ENCODE data around the gene NTRK2. TPM values are rescaled to one million over a fixed set of nuclear protein-coding genes. Genes with fewer than 3 reads are reported as not detected.

NTRK2 gene
- total RNA-seq, 1 experiment from 2014 or later = 0.16 TPM

DNA sequence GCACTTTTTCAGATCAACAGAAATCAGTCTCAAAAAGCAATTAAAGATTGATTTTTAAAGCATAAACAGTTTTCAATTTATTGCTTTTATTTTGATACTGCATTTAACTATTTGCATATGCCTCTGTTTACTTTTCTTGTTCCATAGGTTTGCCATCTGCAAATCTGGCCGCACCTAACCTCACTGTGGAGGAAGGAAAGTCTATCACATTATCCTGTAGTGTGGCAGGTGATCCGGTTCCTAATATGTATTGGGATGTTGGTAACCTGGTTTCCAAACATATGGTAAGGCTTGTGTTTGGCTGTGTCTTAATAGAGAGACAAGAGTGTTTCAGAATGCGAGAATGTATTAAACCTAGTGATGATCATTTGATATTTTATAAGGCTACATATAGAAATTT, 53.9 kb downstream of the NTRK2 start:
- no peaks in the 10 kb centered on the region for H3K27me3 ChIP-seq (replicated peaks)
- no peak for DNase-seq (ENCODE audit: low read depth in 1 of 2, low spot score in 2 of 2)

DNA sequence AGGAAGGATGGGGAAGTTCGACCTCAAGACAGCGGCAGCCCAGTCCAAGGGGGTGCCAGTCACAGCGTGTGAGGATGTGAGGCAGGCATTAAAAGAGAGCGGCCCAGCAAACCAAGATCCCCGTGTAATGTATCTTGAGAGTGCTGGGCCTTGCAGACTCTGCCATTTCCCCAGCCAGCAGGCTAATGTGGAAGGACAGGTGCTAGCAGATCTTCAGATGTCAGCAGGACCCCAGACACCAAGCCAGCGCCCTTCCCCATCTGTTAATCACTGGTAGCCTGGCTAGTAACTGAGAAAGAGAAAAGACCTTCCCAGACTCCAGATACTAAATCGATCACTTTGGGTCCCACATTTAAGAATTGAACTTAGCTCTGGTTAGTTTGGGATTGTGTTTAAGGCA, 62.2 kb downstream of the NTRK2 start:
- H3K27me3 ChIP-seq (replicated peaks) = no peaks in the 10 kb centered on the region
- no peaks in the 10 kb centered on the region for H3K36me3 ChIP-seq
- no peaks in the 10 kb centered on the region for H3K9me3 ChIP-seq (replicated peaks)
- no peak overlapping the region for H3K4me3 ChIP-seq
- DNase-seq (ENCODE audit: low read depth in 1 of 2, low spot score in 2 of 2) = no peak
- no peaks in the 10 kb centered on the region; the same call in 1 of the 2 replicates for H3K4me1 ChIP-seq (replicated peaks)
- H3K27ac ChIP-seq = no peak overlapping the region

More for the DNA sequence above, 53.9 kb downstream of the NTRK2 start:
- Histone ChIP-seq H3K4me1 (replicated peaks) (no peaks in the 10 kb centered on the region), H3K9me3 (replicated peaks) (no peaks in the 10 kb centered on the region), H3K4me3 (no peak overlapping the region), H3K27ac (no peak overlapping the region), H3K36me3 (no peaks in the 10 kb centered on the region)

DNA sequence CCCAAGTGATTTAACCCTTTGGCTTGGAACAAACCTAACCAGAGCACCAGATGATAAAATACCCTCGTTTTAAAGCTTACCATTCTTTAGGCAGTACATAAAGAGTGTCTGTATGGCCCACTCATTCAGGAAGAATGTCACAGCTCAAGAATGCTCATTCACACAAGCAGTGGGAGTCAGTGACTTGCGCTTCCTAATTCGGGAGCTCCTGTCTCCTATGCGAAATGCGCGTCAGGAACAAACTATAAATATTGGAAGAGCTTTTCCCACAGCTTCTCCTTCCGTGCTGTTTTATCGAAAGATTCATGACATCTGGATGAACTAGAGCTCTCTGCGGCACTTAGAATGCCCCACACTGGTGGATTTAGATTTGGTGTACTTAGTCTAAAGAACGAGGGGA, 66.6 kb downstream of the NTRK2 start:
- Histone ChIP-seq H3K4me1 (replicated peaks) (no peaks in the 10 kb centered on the region; the same call in 1 of the 2 replicates), H3K27ac (no peak overlapping the region)

DNA sequence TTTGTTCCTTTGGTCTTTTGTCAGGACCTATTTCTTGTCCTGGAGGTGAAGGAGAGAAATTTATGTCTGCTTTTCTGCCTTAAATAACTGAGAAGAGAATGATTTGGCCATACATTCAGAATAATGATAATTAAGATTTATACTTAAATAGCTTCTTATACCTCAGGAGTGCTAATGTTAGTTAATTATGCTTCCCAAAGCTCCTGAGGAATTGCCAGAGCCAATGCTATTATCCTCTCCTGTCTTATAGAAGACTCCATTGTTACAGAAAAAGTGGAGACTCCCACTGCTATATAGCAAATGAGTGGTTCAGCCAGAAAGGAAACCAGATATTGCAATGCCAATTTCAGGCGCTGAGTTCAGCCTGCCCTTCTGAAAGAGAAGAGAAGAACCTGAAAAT, 67.0 kb downstream of the NTRK2 start:
- no peaks in the 10 kb centered on the region for H3K27me3 ChIP-seq (replicated peaks)
- H3K9me3 ChIP-seq (replicated peaks) = no peaks in the 10 kb centered on the region
- H3K4me3 ChIP-seq = no peak overlapping the region
- no peaks in the 10 kb centered on the region for H3K36me3 ChIP-seq
- DNase-seq (ENCODE audit: low read depth in 1 of 2, low spot score in 2 of 2) = no peak
- H3K27ac ChIP-seq = no peak overlapping the region
- no peaks in the 10 kb centered on the region; the same call in 1 of the 2 replicates for H3K4me1 ChIP-seq (replicated peaks)

More for the DNA sequence above, 66.6 kb downstream of the NTRK2 start:
- Histone ChIP-seq H3K4me3 (no peak overlapping the region), H3K36me3 (no peaks in the 10 kb centered on the region), H3K9me3 (replicated peaks) (no peaks in the 10 kb centered on the region), H3K27me3 (replicated peaks) (no peaks in the 10 kb centered on the region)
- DNase-seq (ENCODE audit: low read depth in 1 of 2, low spot score in 2 of 2) = no peak

DNA sequence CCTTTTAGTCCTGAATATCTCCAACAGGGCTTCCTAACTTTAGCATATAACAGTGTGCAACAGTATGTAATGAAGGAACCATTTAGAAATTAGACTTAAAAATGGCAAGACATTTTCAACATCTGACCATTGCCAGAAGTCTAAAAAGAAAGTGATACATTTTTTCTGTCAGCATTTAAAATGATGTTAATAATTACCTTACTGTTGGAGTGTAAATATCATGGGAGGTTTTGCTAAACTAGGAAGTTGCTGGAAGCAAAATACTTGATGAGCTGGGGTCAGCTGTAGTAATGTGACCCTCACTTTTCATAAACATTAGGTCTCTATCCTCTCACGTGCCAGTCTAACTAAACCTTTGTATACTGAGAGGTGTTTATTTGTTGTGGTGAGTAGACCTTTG, 68.8 kb downstream of the NTRK2 start:
- Histone ChIP-seq H3K4me1 (replicated peaks) (no peaks in the 10 kb centered on the region; the same call in 1 of the 2 replicates), H3K9me3 (replicated peaks) (no peaks in the 10 kb centered on the region), H3K36me3 (no peaks in the 10 kb centered on the region), H3K4me3 (no peak overlapping the region), H3K27me3 (replicated peaks) (no peaks in the 10 kb centered on the region), H3K27ac (no peak overlapping the region)
- no peak for DNase-seq (ENCODE audit: low read depth in 1 of 2, low spot score in 2 of 2)

DNA sequence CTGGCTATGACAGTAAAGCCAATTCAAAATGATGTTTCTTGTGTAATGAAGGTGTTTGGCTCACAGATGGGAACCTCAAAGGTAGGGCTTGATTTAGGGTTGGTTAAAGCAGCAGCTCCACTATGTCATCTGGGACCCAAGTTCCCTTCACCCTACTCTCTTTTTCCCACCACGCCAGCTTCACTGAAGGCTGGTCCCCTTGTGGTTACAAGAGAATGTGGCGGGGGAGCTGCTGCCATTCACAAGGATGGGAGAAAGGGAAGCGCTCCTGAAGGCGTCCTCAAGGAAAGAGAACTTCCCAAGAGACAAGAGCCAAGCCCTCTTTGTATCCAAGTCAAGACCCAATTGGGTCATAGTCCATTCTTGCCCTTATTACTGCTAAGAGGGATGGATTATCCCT, 72.7 kb downstream of the NTRK2 start:
- DNase-seq (ENCODE audit: low read depth in 1 of 2, low spot score in 2 of 2) = no peak

DNA sequence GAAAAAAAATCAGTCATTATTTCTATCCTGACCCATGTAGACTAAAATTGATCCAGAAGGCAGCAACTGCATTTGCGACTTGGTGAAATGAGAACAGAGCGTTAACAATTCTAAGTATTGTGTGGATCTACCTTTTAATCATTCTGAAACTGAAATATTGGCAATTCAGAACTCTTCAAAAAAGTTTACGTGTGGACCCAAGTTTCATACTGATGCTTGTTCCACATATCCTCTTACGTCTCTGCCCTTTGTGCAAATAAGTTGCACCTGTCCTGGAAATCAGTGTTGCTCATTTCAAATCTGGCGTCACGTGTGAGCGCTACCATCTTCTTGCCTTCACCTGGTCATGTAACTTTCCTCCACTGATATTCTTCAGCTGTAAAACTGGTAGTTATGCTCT, 74.7 kb downstream of the NTRK2 start:
- no peaks in the 10 kb centered on the region for H3K36me3 ChIP-seq
- no peak overlapping the region for H3K4me3 ChIP-seq
- no peak overlapping the region for H3K27ac ChIP-seq
- no peaks in the 10 kb centered on the region for H3K4me1 ChIP-seq (replicated peaks)
- H3K9me3 ChIP-seq (replicated peaks) = no peaks in the 10 kb centered on the region
- no peak for DNase-seq (ENCODE audit: low read depth in 1 of 2, low spot score in 2 of 2)
- H3K27me3 ChIP-seq (replicated peaks) = no peaks in the 10 kb centered on the region

More for the DNA sequence above, 72.7 kb downstream of the NTRK2 start:
- no peaks in the 10 kb centered on the region for H3K27me3 ChIP-seq (replicated peaks)
- H3K4me1 ChIP-seq (replicated peaks) = no peaks in the 10 kb centered on the region
- H3K27ac ChIP-seq = no peak overlapping the region
- no peaks in the 10 kb centered on the region for H3K9me3 ChIP-seq (replicated peaks)
- H3K36me3 ChIP-seq = no peaks in the 10 kb centered on the region
- H3K4me3 ChIP-seq = no peak overlapping the region

DNA sequence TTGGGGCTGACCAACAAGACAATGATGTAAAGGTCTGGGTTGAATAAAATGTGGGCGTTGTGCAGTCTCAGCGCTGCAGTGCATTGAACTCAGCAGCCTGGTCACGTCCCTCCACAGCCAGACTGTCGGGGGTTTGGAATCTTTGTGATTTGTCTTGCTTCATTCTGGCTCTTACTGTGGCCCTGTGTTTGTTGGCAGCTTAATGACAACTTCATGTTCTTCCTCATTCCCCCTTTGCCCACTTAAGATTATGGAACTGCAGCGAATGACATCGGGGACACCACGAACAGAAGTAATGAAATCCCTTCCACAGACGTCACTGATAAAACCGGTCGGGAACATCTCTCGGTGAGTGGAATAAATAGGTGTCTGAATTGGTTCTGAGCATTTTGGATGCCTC, 75.2 kb downstream of the NTRK2 start:
- no peak for DNase-seq (ENCODE audit: low read depth in 1 of 2, low spot score in 2 of 2)
- Histone ChIP-seq H3K9me3 (replicated peaks) (no peaks in the 10 kb centered on the region), H3K27me3 (replicated peaks) (no peaks in the 10 kb centered on the region), H3K4me1 (replicated peaks) (no peaks in the 10 kb centered on the region), H3K4me3 (no peak overlapping the region), H3K36me3 (no peaks in the 10 kb centered on the region), H3K27ac (no peak overlapping the region)

DNA sequence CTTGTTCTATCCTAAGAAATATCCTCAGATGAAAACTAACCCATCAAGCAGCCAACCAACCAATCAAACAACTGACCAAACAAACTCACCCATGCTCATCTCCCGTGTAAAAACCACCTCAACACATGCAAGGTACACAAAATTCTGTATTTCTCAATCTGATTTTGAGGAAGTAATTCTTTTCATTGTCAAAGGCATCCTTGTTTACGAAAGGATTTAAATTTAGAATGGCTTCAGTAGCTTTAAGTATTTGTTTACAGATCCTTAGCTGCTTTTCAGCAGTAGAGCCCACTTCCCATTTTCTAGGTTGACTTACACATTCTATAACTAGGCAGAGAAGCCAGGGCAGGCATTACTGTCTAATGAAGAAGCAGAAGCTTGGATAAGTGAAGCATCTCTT, 78.6 kb downstream of the NTRK2 start:
- Histone ChIP-seq H3K4me1 (replicated peaks) (no peaks in the 10 kb centered on the region), H3K9me3 (replicated peaks) (no peaks in the 10 kb centered on the region), H3K4me3 (no peak overlapping the region), H3K27ac (no peak overlapping the region), H3K36me3 (no peaks in the 10 kb centered on the region), H3K27me3 (replicated peaks) (no peaks in the 10 kb centered on the region)
- no peak for DNase-seq (ENCODE audit: low read depth in 1 of 2, low spot score in 2 of 2)

DNA sequence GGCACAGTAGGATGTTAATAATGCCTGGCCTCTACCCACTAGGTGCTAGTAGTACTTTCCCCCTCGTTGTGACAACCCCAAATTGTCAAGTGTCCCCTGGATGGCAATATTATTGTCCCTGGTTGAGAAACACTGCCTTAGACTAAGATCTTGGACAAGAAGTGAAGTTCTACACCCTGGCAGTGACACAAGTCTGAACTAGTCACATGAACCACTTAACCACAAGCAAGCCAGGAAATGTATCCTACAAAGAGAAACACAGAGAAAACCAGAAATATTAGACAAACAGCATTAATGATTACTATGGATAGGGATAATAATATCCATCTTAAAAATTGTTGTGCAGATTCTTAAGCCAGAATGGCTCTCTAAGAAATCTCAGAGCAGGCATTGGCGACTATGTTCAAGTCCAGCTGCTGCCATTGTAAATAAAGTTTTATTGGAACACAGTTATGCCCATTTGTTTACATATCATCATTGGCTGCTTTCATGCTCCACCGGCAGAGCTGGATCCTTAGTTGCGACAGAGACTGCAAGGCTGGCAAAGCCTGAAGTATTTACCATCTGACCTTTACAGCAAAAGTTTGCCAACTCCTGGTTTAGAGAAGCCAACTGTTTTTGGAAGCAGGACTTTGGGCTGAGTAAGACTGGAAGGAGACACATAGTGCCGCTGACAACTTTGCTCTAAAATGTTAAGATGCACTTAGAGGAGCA, 80.8 kb downstream of the NTRK2 start:
- no peaks in the 10 kb centered on the region for H3K9me3 ChIP-seq (replicated peaks)
- H3K36me3 ChIP-seq = no peaks in the 10 kb centered on the region
- no peak overlapping the region for H3K4me3 ChIP-seq
- no peaks in the 10 kb centered on the region for H3K27me3 ChIP-seq (replicated peaks)
- H3K4me1 ChIP-seq (replicated peaks) = no peaks in the 10 kb centered on the region; the same call in 1 of the 2 replicates
- no peak for DNase-seq (ENCODE audit: low read depth in 1 of 2, low spot score in 2 of 2)
- no peak overlapping the region for H3K27ac ChIP-seq

DNA sequence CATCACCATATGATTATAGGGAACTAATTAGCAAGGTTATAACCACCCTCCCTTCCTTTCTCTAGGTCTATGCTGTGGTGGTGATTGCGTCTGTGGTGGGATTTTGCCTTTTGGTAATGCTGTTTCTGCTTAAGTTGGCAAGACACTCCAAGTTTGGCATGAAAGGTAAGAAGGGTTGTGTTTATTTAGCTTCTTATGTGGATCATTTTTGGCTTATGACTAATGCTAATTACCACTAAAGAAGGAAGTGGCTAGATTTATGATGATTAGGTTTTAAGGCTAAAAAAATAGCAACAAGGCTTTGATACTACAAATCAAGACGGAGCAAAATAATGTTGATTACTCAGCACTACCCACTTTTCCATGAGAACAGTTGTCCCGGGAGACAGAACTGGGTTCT, 82.4 kb downstream of the NTRK2 start:
- Histone ChIP-seq H3K27me3 (replicated peaks) (no peaks in the 10 kb centered on the region), H3K9me3 (replicated peaks) (no peaks in the 10 kb centered on the region), H3K27ac (no peak overlapping the region), H3K4me1 (replicated peaks) (no peaks in the 10 kb centered on the region; the same call in 1 of the 2 replicates), H3K36me3 (no peaks in the 10 kb centered on the region), H3K4me3 (no peak overlapping the region)
- DNase-seq (ENCODE audit: low read depth in 1 of 2, low spot score in 2 of 2) = no peak

DNA sequence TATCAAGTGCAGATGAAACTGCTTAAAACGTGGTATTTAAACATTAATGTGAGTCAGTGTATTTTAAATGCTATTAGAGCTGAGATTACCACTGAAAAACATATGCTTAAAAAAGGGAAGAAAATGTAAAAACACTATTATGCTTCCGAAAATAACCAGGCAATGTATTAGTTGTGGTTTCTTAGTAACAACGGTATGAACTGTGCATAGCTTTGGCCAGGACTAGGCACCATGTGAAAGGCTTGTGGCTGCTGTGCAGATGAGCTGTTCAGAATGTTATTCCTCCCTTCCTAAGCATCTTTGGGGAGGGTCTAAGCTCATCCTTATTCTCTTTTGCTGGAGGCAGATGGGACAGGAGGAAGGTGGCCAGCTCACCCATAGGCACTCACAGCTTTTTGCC, 84.9 kb downstream of the NTRK2 start:
- no peaks in the 10 kb centered on the region; the same call in 1 of the 2 replicates for H3K4me1 ChIP-seq (replicated peaks)
- H3K9me3 ChIP-seq (replicated peaks) = no peaks in the 10 kb centered on the region
- H3K36me3 ChIP-seq = no peaks in the 10 kb centered on the region
- no peak for DNase-seq (ENCODE audit: low read depth in 1 of 2, low spot score in 2 of 2)
- H3K4me3 ChIP-seq = no peak overlapping the region
- H3K27me3 ChIP-seq (replicated peaks) = no peaks in the 10 kb centered on the region
- no peak overlapping the region for H3K27ac ChIP-seq

DNA sequence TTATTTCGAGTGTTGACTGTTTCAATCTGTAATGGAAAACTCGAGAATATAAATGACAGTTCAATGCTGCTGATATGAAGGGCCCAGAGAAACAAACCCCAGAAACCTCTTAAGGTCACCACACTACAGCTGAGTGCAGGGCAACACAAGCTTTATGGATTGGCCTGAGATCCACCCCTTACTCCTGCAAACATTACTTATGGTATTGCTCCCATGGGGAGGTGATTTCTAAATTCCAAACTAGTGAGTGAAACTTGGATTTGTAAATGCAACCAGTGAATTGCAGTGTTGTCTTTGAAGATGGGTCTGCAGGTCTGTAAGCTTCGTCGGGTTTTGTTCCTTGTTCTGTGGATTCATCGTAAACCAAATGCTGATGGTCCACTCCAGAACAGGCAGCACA, 85.4 kb downstream of the NTRK2 start:
- H3K4me1 ChIP-seq (replicated peaks) = no peaks in the 10 kb centered on the region; the same call in 1 of the 2 replicates

DNA sequence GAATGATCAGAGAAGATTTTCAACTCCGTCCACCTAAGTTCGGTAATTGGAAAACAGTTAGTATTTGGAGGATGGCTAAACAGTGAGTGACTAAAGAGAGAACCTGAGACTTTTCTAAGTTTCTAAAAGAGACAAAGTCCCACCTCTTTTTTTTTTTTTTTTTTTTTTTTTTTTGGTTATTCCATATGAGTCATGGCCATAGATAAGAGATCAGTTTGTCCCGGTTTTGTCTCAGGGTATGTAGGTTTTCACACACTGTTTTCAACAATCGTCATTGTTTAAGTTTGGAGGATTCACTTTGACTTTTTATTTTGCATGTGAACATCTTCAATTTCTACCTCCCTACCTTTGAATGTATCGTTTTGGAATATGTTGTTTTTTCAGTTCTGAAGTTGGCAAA, 85.9 kb downstream of the NTRK2 start:
- Histone ChIP-seq H3K4me3 (no peak overlapping the region), H3K4me1 (replicated peaks) (no peaks in the 10 kb centered on the region; the same call in 1 of the 2 replicates), H3K27ac (no peak overlapping the region), H3K36me3 (no peaks in the 10 kb centered on the region), H3K9me3 (replicated peaks) (no peaks in the 10 kb centered on the region), H3K27me3 (replicated peaks) (no peaks in the 10 kb centered on the region)
- DNase-seq (ENCODE audit: low read depth in 1 of 2, low spot score in 2 of 2) = no peak

More for the DNA sequence above, 85.4 kb downstream of the NTRK2 start:
- Histone ChIP-seq H3K9me3 (replicated peaks) (no peaks in the 10 kb centered on the region), H3K4me3 (no peak overlapping the region), H3K27ac (no peak overlapping the region), H3K27me3 (replicated peaks) (no peaks in the 10 kb centered on the region), H3K36me3 (no peaks in the 10 kb centered on the region)
- DNase-seq (ENCODE audit: low read depth in 1 of 2, low spot score in 2 of 2) = no peak

DNA sequence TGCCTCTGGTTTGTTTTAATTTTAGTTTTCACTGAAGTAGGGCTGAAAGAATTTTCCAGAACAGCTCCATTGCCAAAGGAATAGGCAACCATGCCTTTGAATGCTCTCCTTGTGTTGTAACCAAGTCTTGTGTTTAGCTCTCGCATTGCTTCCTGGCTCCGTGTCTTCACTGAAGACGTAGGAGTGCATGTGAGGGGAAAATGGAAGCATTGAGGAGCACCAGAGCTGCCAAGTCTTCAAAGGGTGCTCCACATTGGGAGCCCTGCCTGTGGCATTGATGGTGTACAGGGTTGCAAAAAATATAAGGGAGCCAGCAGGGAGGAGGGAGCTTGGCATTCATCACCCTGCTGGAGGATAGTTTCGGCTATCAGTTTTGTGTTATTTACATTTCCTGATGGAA, 86.6 kb downstream of the NTRK2 start:
- Histone ChIP-seq H3K9me3 (replicated peaks) (no peaks in the 10 kb centered on the region), H3K4me1 (replicated peaks) (no peaks in the 10 kb centered on the region; the same call in 1 of the 2 replicates), H3K27me3 (replicated peaks) (no peaks in the 10 kb centered on the region), H3K36me3 (no peaks in the 10 kb centered on the region), H3K27ac (no peak overlapping the region), H3K4me3 (no peak overlapping the region)
- DNase-seq (ENCODE audit: low read depth in 1 of 2, low spot score in 2 of 2) = no peak

Measured in SJSA1 (cell line).